H1 (cell line): Measurements from ENCODE around the gene EXD1. TPM values are rescaled to one million over a fixed set of nuclear protein-coding genes. Genes with fewer than 3 reads are reported as not detected.

Experiments used
- CTCF ChIA-PET: fragments of 300-600 bp; sonication (Branson Sonifier 250); formaldehyde crosslinking; loops from one replicate; lab custom pipeline; 2021; ENCODE audit not compliant: partially characterized antibody; lab: Charles Lee
- POLR2A ChIA-PET: fragments of 300-600 bp; sonication (Branson Sonifier 250); formaldehyde crosslinking; loops from one replicate; lab custom pipeline; 2021; ENCODE audit warnings: inconsistent platforms; ENCODE audit not compliant: partially characterized antibody; lab: Charles Lee
- DNase-seq, 2 experiments: peaks; one replicate each; pipeline versions ENCODE4 v3.0.0 to v3.0.0-alpha.2; 2010 to 2022; ENCODE audit warnings: low spot score in 2 of 2, low read depth in 1 of 2, mixed read lengths in 1 of 2
- FAIRE-seq: peaks from 2 replicates; lab custom pipeline; 2011; peaks lifted over from hg19 to GRCh38; lab: Jason Lieb, UNC
- H2AFZ ChIP-seq: 2 replicates; pipeline ENCODE4 v1.8.1; 2012; ENCODE audit warnings: low read length, inconsistent platforms
- H2AK5ac ChIP-seq: 2 replicates; pipeline ENCODE4 v1.6.1; 2013; ENCODE audit warnings: low read depth, low read length
- H2BK120ac ChIP-seq: replicated peaks from 2 replicates; pipeline ENCODE3; 2013; ENCODE audit warnings: low read depth, low read length, inconsistent platforms
- H2BK12ac ChIP-seq: 2 replicates; pipeline ENCODE4 v1.6.1; 2013; ENCODE audit warnings: low read depth, low read length
- H2BK15ac ChIP-seq: 2 replicates; pipeline ENCODE4 v1.6.1; 2013; ENCODE audit warnings: low read length
- H2BK20ac ChIP-seq: 2 replicates; pipeline ENCODE4 v1.6.1; 2013; ENCODE audit warnings: low read length
- H2BK5ac ChIP-seq: 2 replicates; pipeline ENCODE4 v1.6.1; 2013; ENCODE audit warnings: low read depth, low read length
- H3K14ac ChIP-seq: 2 replicates; pipeline ENCODE4 v1.6.1; 2013; ENCODE audit warnings: inconsistent platforms; ENCODE audit not compliant: insufficient read length
- H3K18ac ChIP-seq: 2 replicates; pipeline ENCODE4 v1.6.1; 2013; ENCODE audit warnings: low read length; ENCODE audit errors: extremely low read depth
- H3K23ac ChIP-seq: 2 replicates; pipeline ENCODE4 v1.6.1; 2013; ENCODE audit warnings: inconsistent platforms; ENCODE audit not compliant: insufficient read length
- H3K23me2 ChIP-seq: 2 replicates; pipeline ENCODE4 v1.6.1; 2013; ENCODE audit warnings: low read depth, low read length
- H3K27ac ChIP-seq: 2 replicates; pipeline ENCODE4 v1.6.1; 2011; ENCODE audit warnings: low read depth, low read length, inconsistent platforms
- H3K27me3 ChIP-seq, 4 experiments: replicated peaks in 1 of 4; 1 replicate in 1 of 4; 2 replicates in 3 of 4; pipeline versions ENCODE4 v1.6.1 to v1.8.1; 2011 to 2013; ENCODE audit warnings: low read length in 3 of 4, mild to moderate bottlenecking in 3 of 4, inconsistent platforms in 2 of 4, mixed read lengths in 2 of 4, moderate library complexity in 1 of 4; ENCODE audit not compliant: control insufficient read depth in 3 of 4, insufficient read depth in 3 of 4; ENCODE audit errors: extremely low read depth in 1 of 4
- H3K36me3 ChIP-seq, 4 experiments: 2 replicates each; pipeline versions ENCODE4 v1.6.1 to v1.8.1; 2011 to 2013; ENCODE audit warnings: mild to moderate bottlenecking in 4 of 4, low read length in 3 of 4, moderate library complexity in 2 of 4, control low read depth in 1 of 4, inconsistent platforms in 1 of 4; ENCODE audit not compliant: insufficient read depth in 4 of 4, control insufficient read depth in 2 of 4
- H3K4ac ChIP-seq: replicated peaks from 2 replicates; pipeline ENCODE3; 2013; ENCODE audit warnings: low read length, low read depth, mixed read lengths, inconsistent platforms; ENCODE audit not compliant: insufficient read length
- H3K4me1 ChIP-seq, 4 experiments: replicated peaks in 1 of 4; 1 replicate in 1 of 4; 2 replicates in 3 of 4; pipeline versions ENCODE4 v1.6.1 to v1.8.1; 2011 to 2013; ENCODE audit warnings: low read length in 3 of 4, inconsistent platforms in 2 of 4, mixed read lengths in 1 of 4; ENCODE audit not compliant: insufficient read depth in 4 of 4, control insufficient read depth in 3 of 4
- H3K4me2 ChIP-seq, 2 experiments: 2 replicates each; pipeline versions ENCODE4 v1.6.1 to v1.8.1; 2011 to 2013; ENCODE audit warnings: low read depth in 2 of 2, low read length in 2 of 2, control low read depth in 1 of 2, inconsistent platforms in 1 of 2, mild to moderate bottlenecking in 1 of 2; ENCODE audit not compliant: insufficient read depth in 1 of 2
- H3K4me3 ChIP-seq, 4 experiments: fragments of 200-600, 300-600 bp in 1 of 4; sonication (generic), shearing (Covaris generic), sonication (Bioruptor Twin) in 1 of 4; 2 replicates each; pipeline versions ENCODE4 v1.5.1 to v1.8.1; 2011 to 2016; ENCODE audit warnings: low read length in 4 of 4, low read depth in 3 of 4, control low read depth in 2 of 4, inconsistent platforms in 2 of 4, mild to moderate bottlenecking in 2 of 4, mixed read lengths in 1 of 4, moderate library complexity in 1 of 4; ENCODE audit not compliant: insufficient read depth in 2 of 4; ENCODE audit errors: extremely low read depth in 1 of 4
- H3K56ac ChIP-seq: replicated peaks from 2 replicates; pipeline ENCODE3; 2013; ENCODE audit warnings: low read depth, mild to moderate bottlenecking, mixed read lengths, low read length, inconsistent platforms; ENCODE audit not compliant: insufficient read length
- H3K79me1 ChIP-seq: 2 replicates; pipeline ENCODE4 v1.6.1; 2013; ENCODE audit warnings: low read depth, low read length, control low read depth
- H3K79me2 ChIP-seq, 2 experiments: 2 replicates each; pipeline versions ENCODE4 v1.6.1 to v1.8.1; 2012 to 2013; ENCODE audit warnings: low read length in 2 of 2, mild to moderate bottlenecking in 2 of 2, inconsistent platforms in 1 of 2; ENCODE audit not compliant: insufficient read depth in 2 of 2, control insufficient read depth in 1 of 2
- H3K9ac ChIP-seq, 4 experiments: replicated peaks in 1 of 4; 1 replicate in 1 of 4; 2 replicates in 3 of 4; pipeline versions ENCODE4 v1.6.1 to v1.8.1; 2011 to 2013; ENCODE audit warnings: low read depth in 3 of 4, low read length in 3 of 4, control low read depth in 2 of 4, mild to moderate bottlenecking in 2 of 4, moderate library complexity in 2 of 4, inconsistent platforms in 1 of 4; ENCODE audit errors: extremely low read depth in 1 of 4
- H3K9me3 ChIP-seq, 2 experiments: 2 replicates each; pipeline versions ENCODE4 v1.6.1 to v1.8.1; 2012 to 2013; ENCODE audit warnings: mild to moderate bottlenecking in 2 of 2, moderate library complexity in 2 of 2, control low read depth in 1 of 2, inconsistent platforms in 1 of 2, low read depth in 1 of 2, low read length in 1 of 2, mixed read lengths in 1 of 2; ENCODE audit not compliant: insufficient read depth in 2 of 2
- H4K20me1 ChIP-seq, 2 experiments: replicated peaks in 1 of 2; 2 replicates each; pipeline versions ENCODE3 to v1.8.1; 2011 to 2013; ENCODE audit warnings: inconsistent platforms in 2 of 2, low read length in 2 of 2, mild to moderate bottlenecking in 1 of 2; ENCODE audit not compliant: insufficient read depth in 2 of 2, control insufficient read depth in 1 of 2
- H4K5ac ChIP-seq: 2 replicates; pipeline ENCODE4 v1.6.1; 2013; ENCODE audit warnings: low read length, low read depth, mixed read lengths, inconsistent platforms; ENCODE audit not compliant: insufficient read length
- H4K8ac ChIP-seq: 2 replicates; pipeline ENCODE4 v1.8.0; 2013; ENCODE audit warnings: mild to moderate bottlenecking, moderate library complexity, low read length, inconsistent platforms; ENCODE audit not compliant: insufficient read depth; ENCODE audit errors: extremely low read depth
- H4K91ac ChIP-seq: replicated peaks from 2 replicates; pipeline ENCODE3; 2013; ENCODE audit warnings: low read length, mixed read lengths, inconsistent platforms; ENCODE audit not compliant: insufficient read length
- BRCA1 ChIP-seq: IDR thresholded peaks from 2 replicates; pipeline ENCODE4 v1.6.1; 2012; ENCODE audit warnings: low read depth, low read length, improper control_type of control experiment
- CBX5 ChIP-seq: fragments of 300-800, 300-1000 bp; sonication (generic); IDR thresholded peaks from 2 replicates; pipeline ENCODE4 v1.7.1; 2016; ENCODE audit warnings: antibody characterized with exemption, low read length, low read depth
- CEBPB ChIP-seq: IDR thresholded peaks from 2 replicates; pipeline ENCODE4 v1.6.1; 2012; ENCODE audit warnings: low read depth, low read length
- JUN ChIP-seq: IDR thresholded peaks from 2 replicates; pipeline ENCODE4 v1.6.1; 2011; ENCODE audit warnings: low read depth, mild to moderate bottlenecking, improper control_type of control experiment, low read length
- POLR2A ChIP-seq, 2 experiments: IDR thresholded peaks; 1 replicate in 1 of 2; 2 replicates in 1 of 2; pipeline ENCODE4 v1.6.1; 2011; ENCODE audit warnings: low read depth in 2 of 2, low read length in 2 of 2, mild to moderate bottlenecking in 2 of 2; ENCODE audit errors: control extremely low read depth in 1 of 2
- SIN3A ChIP-seq, 2 experiments: IDR thresholded peaks in 1 of 2; conservative IDR thresholded peaks in 1 of 2; 2 replicates each; pipeline ENCODE4 v1.6.1; 2011 to 2012; ENCODE audit warnings: low read length in 2 of 2, improper control_type of control experiment in 1 of 2, low read depth in 1 of 2, mild to moderate bottlenecking in 1 of 2
- SIRT6 ChIP-seq: IDR thresholded peaks from one replicate; pipeline ENCODE4 v1.7.1; 2012; ENCODE audit warnings: low read length, inconsistent platforms
- SRF ChIP-seq: IDR thresholded peaks from 2 replicates; pipeline ENCODE4 v1.6.1; 2011; ENCODE audit warnings: mild to moderate bottlenecking, low read depth, low read length, moderate library complexity
- WGBS, 2 experiments: shearing (Covaris generic) in 1 of 2; methylation state at CpG; one replicate each; pipeline versions ENCODE4 v1.1.6 to v1.1.7; 2013 to 2015; ENCODE audit warnings: low lambda C conversion rate in 2 of 2, mixed read lengths in 2 of 2, inconsistent platforms in 1 of 2, low coverage in 1 of 2, missing lambda C conversion rate in 1 of 2; ENCODE audit not compliant: insufficient replicate concordance in 2 of 2, insufficient coverage in 1 of 2, insufficient read length in 1 of 2; ENCODE audit errors: extremely low coverage in 1 of 2, missing lambda C conversion rate in 1 of 2; 5-methylcytosine and 5-hydroxymethylcytosine counted together
- polyA plus RNA-seq, 7 experiments: library from polyadenylated mRNA; depleted of rRNA in 3 of 7; stranded (reverse) in 5 of 7; unstranded in 2 of 7; fragments of >200 nt in 5 of 7; fragments of 200-250 nt in 2 of 7; gene quantifications; 1 replicate in 5 of 7; 2 replicates in 1 of 7; 4 replicates in 1 of 7; pipeline versions ENCODE4 v1.2.1 to v1.2.3, GENCODE V29; 2011 to 2013; ENCODE audit warnings: missing spikeins in 2 of 7, mixed read lengths in 2 of 7
- total RNA-seq: library from RNA; stranded (reverse); fragmentation: NEBNext Ultra II Directional; extraction: Animal tissue kit (Norgen Biotek cat#: 25700); gene quantifications from 2 replicates; pipeline ENCODE4 v1.2.1, GENCODE V29; 2021
- TF ChIP-seq, protein P1 (sequence below): IDR thresholded peaks from 2 replicates; pipeline ENCODE4 v1.6.1; 2011; ENCODE audit warnings: low read depth, mild to moderate bottlenecking, low read length; ENCODE audit not compliant: insufficient read depth

The EXD1 gene
- total and polyA plus RNA-seq, 2 of the 8 experiments (the other 6 are each of a cell fraction or from before 2014, with no cell fraction given): 0.06 to 0.54 TPM

DNA sequence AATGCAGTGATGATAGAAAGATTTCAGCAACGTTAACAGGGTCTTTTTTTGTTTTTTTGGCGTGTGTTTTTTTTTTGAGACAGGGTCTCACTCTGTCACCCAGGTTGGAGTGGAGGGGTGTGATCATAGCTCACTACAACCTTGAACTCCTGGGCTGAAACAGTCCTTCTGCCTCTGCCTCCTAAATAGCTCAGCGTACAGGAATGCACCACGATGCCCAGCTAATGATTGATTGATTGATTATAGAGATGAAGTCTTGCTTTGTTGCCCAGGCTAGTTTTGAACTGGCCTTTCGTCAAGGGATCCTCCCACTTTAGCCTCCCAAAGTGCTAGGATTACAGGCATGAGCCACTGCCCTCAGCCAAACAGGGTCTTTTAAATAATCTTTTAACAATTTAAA is 7.5 kb upstream of the EXD1 start:
- Histone ChIP-seq H3K79me2 (peaks cover 0 to 14% of the 10 kb centered on the region in 2 experiments; a peak in 2 of 4 replicates), H4K91ac (no peak overlapping the region), H4K5ac (no peak overlapping the region), H2BK5ac (no peak overlapping the region), H3K4me2 (no peak overlapping the region), H3K9me3 (no peaks in the 10 kb centered on the region), H2AFZ (no peak overlapping the region), H2BK12ac (no peak overlapping the region), H3K9ac (no peak overlapping the region), H3K23ac (no peak overlapping the region), H2AK5ac (no peak overlapping the region), H4K20me1 (peaks cover 0 to 7% of the 10 kb centered on the region in 2 experiments), H3K14ac (no peak overlapping the region), H2BK15ac (no peak overlapping the region), H3K27me3 (no peaks in the 10 kb centered on the region), H2BK20ac (no peak overlapping the region), H3K4me3 (no peak overlapping the region), H3K4ac (no peak overlapping the region), H3K56ac (no peak overlapping the region), H3K36me3 (no peaks in the 10 kb centered on the region), H4K8ac (no peak overlapping the region), H2BK120ac (no peak overlapping the region), H3K18ac (no peak overlapping the region), H3K27ac (no peak overlapping the region), H3K23me2 (peaks cover 2% of the 10 kb centered on the region; the same call in 1 of the 2 replicates), H3K4me1 (no peaks in the 10 kb centered on the region), H3K79me1 (no peaks in the 10 kb centered on the region; the same call in 1 of the 2 replicates)
- CTCF ChIA-PET: interaction anchor here (0.6 kb wide), 1 partner anchor 338 kb away, joined by 3 read pairs; no protein-coding TSS in a partner anchor
- WGBS, 2 experiments: 86% methylated on average over 5 of the region's 5 CpGs; no CpG with 5 or more reads in 1 of the 2 experiments
- no peak for DNase-seq
- no peak for FAIRE-seq
- POLR2A ChIA-PET: interaction anchor here (1.5 kb wide), 2 partner anchors 34 to 47 kb away, joined by 3 to 4 read pairs; no protein-coding TSS in a partner anchor
- TF ChIP-seq CBX5: no peak
- no peak for TF ChIP-seq SRF
- TF ChIP-seq, protein P1, sequence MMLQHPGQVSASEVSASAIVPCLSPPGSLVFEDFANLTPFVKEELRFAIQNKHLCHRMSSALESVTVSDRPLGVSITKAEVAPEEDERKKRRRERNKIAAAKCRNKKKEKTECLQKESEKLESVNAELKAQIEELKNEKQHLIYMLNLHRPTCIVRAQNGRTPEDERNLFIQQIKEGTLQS: no peak
- TF ChIP-seq BRCA1: no peak
- TF ChIP-seq POLR2A (IDR thresholded peaks at IDR 0.05; ENCODE audit: control extremely low read depth in 1 of 2, low read depth in 2 of 2, low read length in 2 of 2): no peak
- TF ChIP-seq SIRT6: no peak
- TF ChIP-seq JUN: no peak
- no peak for TF ChIP-seq SIN3A (conservative IDR thresholded peaks at IDR 0.05 in 1 of 2, IDR thresholded peaks at IDR 0.05 in 1 of 2; ENCODE audit: low read depth in 1 of 2, low read length in 2 of 2)
- no peak for TF ChIP-seq CEBPB
